Keratinocyte (primary cell): ENCODE data around the gene KRTAP9-1.
"Not testable (repeated sequence)": the region's sequence is repeated elsewhere in the genome, so short reads cannot be mapped to it uniquely, and the experiment has no call there.

ENCODE experiments used
- CTCF ChIP-seq, 3 experiments: IDR thresholded peaks in 1 of 3; conservative IDR thresholded peaks in 1 of 3; optimal IDR thresholded peaks in 1 of 3; 2 replicates in 2 of 3; 3 replicates in 1 of 3; pipeline versions ENCODE3 to v1.5.1; 2011; ENCODE audit warnings: low read length in 3 of 3, mild to moderate bottlenecking in 3 of 3, moderate library complexity in 2 of 3, control low read depth in 1 of 3, inconsistent platforms in 1 of 3; ENCODE audit not compliant: insufficient read depth in 2 of 3; ENCODE audit errors: extremely low read depth in 1 of 3
- EZH2 ChIP-seq: IDR thresholded peaks from one replicate; pipeline ENCODE4 v1.6.1; 2012; ENCODE audit warnings: inconsistent platforms, mild to moderate bottlenecking, low read length, moderate library complexity

GRCh38 chr17:41189837-41190318, at the start of gene KRTAP9-1:
- TF ChIP-seq CTCF (optimal IDR thresholded peaks at IDR 0.05 in 1 of 3, IDR thresholded peaks at IDR 0.05 in 1 of 3, conservative IDR thresholded peaks at IDR 0.05 in 1 of 3; ENCODE audit: extremely low read depth in 1 of 3, insufficient read depth in 2 of 3, low read length in 3 of 3); EZH2: not testable (repeated sequence)
